ENCODE results near the gene CARD10. TPM values are rescaled to one million over a fixed set of nuclear protein-coding genes. Genes with fewer than 3 reads are reported as not detected.
A peak's percentile ranks its signal among the peaks of the same experiment; 100 is the strongest.

Gene CARD10
- total and polyA plus RNA-seq, 2 of the 13 experiments (the other 11 are each of a cell fraction or from before 2014, with no cell fraction given), result 35.2 to 55.8 TPM

- no peak for TF ChIP-seq NFAT5 (CRISPR knock-in tag; IDR thresholded peaks at IDR 0.05)
- no peak for TF ChIP-seq TP53 (CRISPR knock-in tag; conservative IDR thresholded peaks at IDR 0.05)
- no peak for TF ChIP-seq ZNF720 (CRISPR knock-in tag; IDR thresholded peaks at IDR 0.05)
- TF ChIP-seq NFRKB (IDR thresholded peaks at IDR 0.05), result no peak
- TF ChIP-seq BRCA1 (CRISPR knock-in tag; IDR thresholded peaks at IDR 0.05), result no peak
- no peak; the same call in 1 of the 2 replicates for TF ChIP-seq ZNF878 (CRISPR knock-in tag; IDR thresholded peaks at IDR 0.05)
- TF ChIP-seq DNMT1 (CRISPR knock-in tag; IDR thresholded peaks at IDR 0.05), result no peak
- no peak for TF ChIP-seq ZNF891 (CRISPR knock-in tag; IDR thresholded peaks at IDR 0.05)
- TF ChIP-seq MED8 (CRISPR knock-in tag; IDR thresholded peaks at IDR 0.05; ENCODE audit: insufficient replicate concordance), result peak; percentile 5
- no peak for TF ChIP-seq HMG20B (CRISPR knock-in tag; conservative IDR thresholded peaks at IDR 0.05)
- TF ChIP-seq GMEB1 (CRISPR knock-in tag; IDR thresholded peaks at IDR 0.05; ENCODE audit: borderline replicate concordance), result no peak; the same call in 1 of the 2 replicates
- no peak for TF ChIP-seq GTF3A (CRISPR knock-in tag; conservative IDR thresholded peaks at IDR 0.05)
- no peak for TF ChIP-seq ZSCAN29 (CRISPR knock-in tag; conservative IDR thresholded peaks at IDR 0.05)
- peak; percentile 1; the same call in 1 of the 2 replicates for TF ChIP-seq ZNF800 (CRISPR knock-in tag; IDR thresholded peaks at IDR 0.05)
- peak; percentile 13; the same call in 1 of the 2 replicates for TF ChIP-seq ERF (CRISPR knock-in tag; IDR thresholded peaks at IDR 0.05)
- no peak for TF ChIP-seq BCL6 (CRISPR knock-in tag; IDR thresholded peaks at IDR 0.05)
- TF ChIP-seq ZBTB4 (CRISPR knock-in tag; IDR thresholded peaks at IDR 0.05; ENCODE audit: borderline replicate concordance), result no peak
- TF ChIP-seq MED1 (CRISPR knock-in tag; IDR thresholded peaks at IDR 0.05), result no peak
Observed at GRCh38 chr22:37562049-37562875, 43.0 kb upstream of the CARD10 start (continued).

Data from HepG2 (cell line).